Measurements from ENCODE around the gene NFE2L2. TPM values are rescaled to one million over a fixed set of nuclear protein-coding genes. Genes with fewer than 3 reads are reported as not detected.
A peak's percentile ranks its signal among the peaks of the same experiment; 100 is the strongest.

The NFE2L2 gene
- total and polyA plus RNA-seq, 2 donors (not counting 1 experiment from before 2014, with no cell fraction given) = 142 to 166 TPM

GRCh38 chr2:177241711-177242120 is 22.8 kb downstream of the NFE2L2 start:
- Histone ChIP-seq H3K36me3 (ENCODE audit: control insufficient read depth, insufficient read depth, low read length) (no peaks in the 10 kb centered on the region), H2AFZ (ENCODE audit: low read length) (no peak overlapping the region), H3K4me3 (replicated peaks in 1 of 4; ENCODE audit: control extremely low read depth in 1 of 4, insufficient read depth in 1 of 4, low read depth in 3 of 4, low read length in 4 of 4) (peak overlapping the region; percentile 27 to 44 (median 36)), H3K27me3 (ENCODE audit: control insufficient read depth, insufficient read depth, low read length) (no peaks in the 10 kb centered on the region), H3K4me2 (ENCODE audit: extremely low read depth, insufficient read depth, low read length) (peak overlapping the region; percentile 91), H3K79me2 (ENCODE audit: control insufficient read depth, insufficient read depth, low read length) (peaks cover 94% of the 10 kb centered on the region), H3K27ac (ENCODE audit: insufficient read depth, low read length) (peak overlapping the region; percentile 85), H3K9me3 (ENCODE audit: control insufficient read depth, insufficient read depth, low read depth, low read length) (no peaks in the 10 kb centered on the region), H3K4me1 (ENCODE audit: control insufficient read depth, extremely low read depth, insufficient read depth, low read length) (peaks cover 40% of the 10 kb centered on the region), H3K9ac (ENCODE audit: insufficient read depth, low read length) (peak overlapping the region; percentile 48), H4K20me1 (ENCODE audit: control insufficient read depth, extremely low read depth, insufficient read depth, low read length) (no peaks in the 10 kb centered on the region)
- peak in 1 of 2 donors; percentile 51 for DNase-seq (ENCODE audit: low read depth in 2 of 2)
- TF ChIP-seq CTCF (conservative IDR thresholded peaks at IDR 0.05 in 1 of 2, IDR thresholded peaks at IDR 0.05 in 1 of 2; ENCODE audit: low read depth in 1 of 2, low read length in 2 of 2) = no peak
- TF ChIP-seq EZH2 (IDR thresholded peaks at IDR 0.05; ENCODE audit: low read length, missing control alignments) = no peak

DNA sequence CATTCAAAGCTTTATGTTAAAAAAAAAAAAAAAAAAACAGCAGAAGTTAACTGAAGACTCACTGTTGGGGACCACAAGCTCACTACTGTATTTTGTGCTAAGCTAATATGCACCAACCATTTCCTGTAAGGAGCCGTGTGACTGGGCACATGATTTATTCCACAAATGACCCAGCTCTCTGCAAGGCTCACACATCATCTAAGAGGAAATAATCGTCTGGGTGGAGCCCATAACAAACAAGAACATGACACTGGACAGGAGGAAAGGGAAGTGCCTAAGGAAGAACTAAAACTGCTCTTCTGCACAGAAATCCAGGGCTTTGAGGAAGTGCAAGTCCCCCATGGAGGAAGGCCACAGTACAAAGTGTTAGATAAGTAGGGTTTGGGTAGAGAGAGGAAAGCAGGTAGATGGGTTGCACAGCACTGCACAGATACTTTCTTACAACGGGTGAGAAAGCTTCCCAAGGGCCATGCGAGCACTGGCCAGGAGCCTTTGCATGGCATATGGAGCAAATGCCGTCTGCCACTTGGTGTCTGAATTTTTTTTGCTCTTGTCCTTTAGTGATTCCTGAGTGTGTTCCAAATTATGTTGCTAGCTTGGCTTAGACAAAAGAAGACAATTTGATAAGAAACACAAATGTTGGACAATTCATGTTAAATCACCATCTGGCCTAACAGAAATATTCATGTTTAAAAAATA is 24.4 kb downstream of the NFE2L2 start:
- Histone ChIP-seq H3K79me2 (ENCODE audit: control insufficient read depth, insufficient read depth, low read length) (peaks cover 95% of the 10 kb centered on the region), H3K9me3 (ENCODE audit: control insufficient read depth, insufficient read depth, low read depth, low read length) (no peaks in the 10 kb centered on the region), H3K27ac (ENCODE audit: insufficient read depth, low read length) (peak overlapping the region; percentile 85), H3K27me3 (ENCODE audit: control insufficient read depth, insufficient read depth, low read length) (no peaks in the 10 kb centered on the region), H3K9ac (ENCODE audit: insufficient read depth, low read length) (peak overlapping the region; percentile 24), H2AFZ (ENCODE audit: low read length) (no peak overlapping the region), H4K20me1 (ENCODE audit: control insufficient read depth, extremely low read depth, insufficient read depth, low read length) (no peaks in the 10 kb centered on the region), H3K36me3 (ENCODE audit: control insufficient read depth, insufficient read depth, low read length) (no peaks in the 10 kb centered on the region), H3K4me1 (ENCODE audit: control insufficient read depth, extremely low read depth, insufficient read depth, low read length) (peaks cover 33% of the 10 kb centered on the region), H3K4me3 (replicated peaks in 1 of 4; ENCODE audit: control extremely low read depth in 1 of 4, insufficient read depth in 1 of 4, low read depth in 3 of 4, low read length in 4 of 4) (peak overlapping the region in 2 of 4 experiments; percentile 26 to 40), H3K4me2 (ENCODE audit: extremely low read depth, insufficient read depth, low read length) (peak overlapping the region; percentile 91)
- DNase-seq (ENCODE audit: low read depth in 2 of 2) = peak; percentile 58 to 67
- TF ChIP-seq EZH2 (IDR thresholded peaks at IDR 0.05; ENCODE audit: low read length, missing control alignments) = no peak
- no peak for TF ChIP-seq CTCF (conservative IDR thresholded peaks at IDR 0.05 in 1 of 2, IDR thresholded peaks at IDR 0.05 in 1 of 2; ENCODE audit: low read depth in 1 of 2, low read length in 2 of 2)

DNA sequence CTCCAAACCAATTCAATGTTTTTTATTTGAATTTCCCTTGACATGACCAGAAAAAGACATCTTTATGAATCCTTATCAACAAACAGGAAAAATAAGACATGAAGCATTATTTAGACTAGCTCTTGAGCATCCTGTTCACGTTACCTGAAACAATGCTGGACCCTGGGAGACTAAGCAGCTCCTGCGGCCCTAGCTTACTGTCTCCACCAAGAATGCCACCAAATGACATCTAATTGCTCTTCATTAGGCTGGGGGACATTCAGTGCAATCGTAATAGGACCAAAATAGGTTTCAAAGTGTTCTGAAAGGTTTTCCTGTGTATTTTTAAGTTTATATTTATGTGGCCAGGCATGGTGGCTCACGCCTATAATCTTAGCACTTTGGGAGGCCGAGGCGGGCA is 25.5 kb downstream of the NFE2L2 start:
- H3K9me3 ChIP-seq (ENCODE audit: control insufficient read depth, insufficient read depth, low read depth, low read length) = no peaks in the 10 kb centered on the region
- TF ChIP-seq CTCF (conservative IDR thresholded peaks at IDR 0.05 in 1 of 2, IDR thresholded peaks at IDR 0.05 in 1 of 2; ENCODE audit: low read depth in 1 of 2, low read length in 2 of 2) (no peak), EZH2 (IDR thresholded peaks at IDR 0.05; ENCODE audit: low read length, missing control alignments) (no peak)
- H2AFZ ChIP-seq (ENCODE audit: low read length) = no peak overlapping the region
- H4K20me1 ChIP-seq (ENCODE audit: control insufficient read depth, extremely low read depth, insufficient read depth, low read length) = no peaks in the 10 kb centered on the region
- no peak overlapping the region for H3K4me2 ChIP-seq (ENCODE audit: extremely low read depth, insufficient read depth, low read length)
- H3K4me3 ChIP-seq (replicated peaks in 1 of 4; ENCODE audit: control extremely low read depth in 1 of 4, insufficient read depth in 1 of 4, low read depth in 3 of 4, low read length in 4 of 4) = no peak overlapping the region
- H3K27ac ChIP-seq (ENCODE audit: insufficient read depth, low read length) = peak overlapping the region; percentile 26
- no peaks in the 10 kb centered on the region for H3K27me3 ChIP-seq (ENCODE audit: control insufficient read depth, insufficient read depth, low read length)
- H3K9ac ChIP-seq (ENCODE audit: insufficient read depth, low read length) = no peak overlapping the region
- DNase-seq (ENCODE audit: low read depth in 2 of 2) = no peak
- no peaks in the 10 kb centered on the region for H3K36me3 ChIP-seq (ENCODE audit: control insufficient read depth, insufficient read depth, low read length)
- H3K4me1 ChIP-seq (ENCODE audit: control insufficient read depth, extremely low read depth, insufficient read depth, low read length) = peaks cover 31% of the 10 kb centered on the region
- peaks cover 95% of the 10 kb centered on the region for H3K79me2 ChIP-seq (ENCODE audit: control insufficient read depth, insufficient read depth, low read length)

Data from fibroblast of lung (primary cell).